BJ (cell line): ENCODE results near the gene PCDHA8. TPM values are rescaled to one million over a fixed set of nuclear protein-coding genes. Genes with fewer than 3 reads are reported as not detected.
"Not testable (repeated sequence)": the region's sequence is repeated elsewhere in the genome, so short reads cannot be mapped to it uniquely, and the experiment has no call there.

Experiments used
- CTCF ChIA-PET: fragments of 350-600 bp; formaldehyde crosslinking; extraction: SDS; loops from one replicate; lab custom pipeline; 2021; ENCODE audit warnings: antibody characterized with exemption, inconsistent platforms; lab: Yijun Ruan, JAX
- POLR2A ChIA-PET: fragments of 300-600 bp; sonication (Branson Sonifier 250); formaldehyde crosslinking; extraction: SDS; loops from one replicate; lab custom pipeline; 2021; ENCODE audit warnings: antibody characterized with exemption; lab: Charles Lee
- DNase-seq: peaks from one replicate; pipeline ENCODE4 v3.0.0-alpha.2; 2011; ENCODE audit warnings: low read depth
- H3K27me3 ChIP-seq: 2 replicates; pipeline ENCODE4 v1.6.0; 2011; ENCODE audit warnings: low read length; ENCODE audit not compliant: control insufficient read depth, insufficient read depth
- H3K36me3 ChIP-seq: 2 replicates; pipeline ENCODE4 v1.5.1; 2011; ENCODE audit warnings: low read length; ENCODE audit not compliant: control insufficient read depth, insufficient read depth
- H3K4me3 ChIP-seq: 2 replicates; pipeline ENCODE4 v1.5.1; 2011; ENCODE audit warnings: low read depth, mild to moderate bottlenecking, control low read depth, low read length
- polyA plus RNA-seq: library from polyadenylated mRNA; depleted of rRNA; stranded (reverse); fragments of >200 nt; gene quantifications from 2 replicates; pipeline ENCODE4 v1.2.3, GENCODE V29; 2011
- TF ChIP-seq, protein P1 (sequence below): IDR thresholded peaks from 2 replicates; pipeline ENCODE4 v1.5.1; 2011; ENCODE audit warnings: low read depth, mild to moderate bottlenecking, control low read depth, inconsistent platforms, low read length, moderate library complexity; ENCODE audit not compliant: insufficient read depth

The PCDHA8 gene
- polyA plus RNA-seq, 1 experiment = 0.02 TPM

DNA sequence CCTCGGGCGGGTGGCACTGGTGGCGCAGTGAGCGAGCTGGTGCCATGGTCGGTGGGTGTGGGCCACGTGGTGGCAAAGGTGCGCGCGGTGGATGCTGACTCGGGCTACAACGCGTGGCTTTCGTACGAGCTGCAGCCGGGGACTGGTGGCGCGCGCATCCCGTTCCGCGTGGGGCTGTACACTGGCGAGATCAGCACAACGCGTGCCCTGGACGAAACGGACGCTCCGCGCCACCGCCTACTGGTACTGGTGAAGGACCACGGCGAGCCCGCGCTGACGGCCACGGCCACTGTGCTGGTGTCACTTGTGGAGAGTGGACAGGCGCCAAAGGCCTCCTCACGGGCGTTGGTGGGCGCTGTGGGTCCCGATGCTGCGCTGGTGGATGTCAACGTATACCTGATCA is 32.1 kb upstream of the PCDHA8 start:
- H3K4me3 ChIP-seq = no peak overlapping the region
- ChIA-PET CTCF (no interaction called here), POLR2A (no interaction called here)
- TF ChIP-seq, protein P1, sequence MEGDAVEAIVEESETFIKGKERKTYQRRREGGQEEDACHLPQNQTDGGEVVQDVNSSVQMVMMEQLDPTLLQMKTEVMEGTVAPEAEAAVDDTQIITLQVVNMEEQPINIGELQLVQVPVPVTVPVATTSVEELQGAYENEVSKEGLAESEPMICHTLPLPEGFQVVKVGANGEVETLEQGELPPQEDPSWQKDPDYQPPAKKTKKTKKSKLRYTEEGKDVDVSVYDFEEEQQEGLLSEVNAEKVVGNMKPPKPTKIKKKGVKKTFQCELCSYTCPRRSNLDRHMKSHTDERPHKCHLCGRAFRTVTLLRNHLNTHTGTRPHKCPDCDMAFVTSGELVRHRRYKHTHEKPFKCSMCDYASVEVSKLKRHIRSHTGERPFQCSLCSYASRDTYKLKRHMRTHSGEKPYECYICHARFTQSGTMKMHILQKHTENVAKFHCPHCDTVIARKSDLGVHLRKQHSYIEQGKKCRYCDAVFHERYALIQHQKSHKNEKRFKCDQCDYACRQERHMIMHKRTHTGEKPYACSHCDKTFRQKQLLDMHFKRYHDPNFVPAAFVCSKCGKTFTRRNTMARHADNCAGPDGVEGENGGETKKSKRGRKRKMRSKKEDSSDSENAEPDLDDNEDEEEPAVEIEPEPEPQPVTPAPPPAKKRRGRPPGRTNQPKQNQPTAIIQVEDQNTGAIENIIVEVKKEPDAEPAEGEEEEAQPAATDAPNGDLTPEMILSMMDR = no peak
- H3K36me3 ChIP-seq = no peaks in the 10 kb centered on the region
- H3K27me3 ChIP-seq = no peaks in the 10 kb centered on the region
- no peak for DNase-seq

DNA sequence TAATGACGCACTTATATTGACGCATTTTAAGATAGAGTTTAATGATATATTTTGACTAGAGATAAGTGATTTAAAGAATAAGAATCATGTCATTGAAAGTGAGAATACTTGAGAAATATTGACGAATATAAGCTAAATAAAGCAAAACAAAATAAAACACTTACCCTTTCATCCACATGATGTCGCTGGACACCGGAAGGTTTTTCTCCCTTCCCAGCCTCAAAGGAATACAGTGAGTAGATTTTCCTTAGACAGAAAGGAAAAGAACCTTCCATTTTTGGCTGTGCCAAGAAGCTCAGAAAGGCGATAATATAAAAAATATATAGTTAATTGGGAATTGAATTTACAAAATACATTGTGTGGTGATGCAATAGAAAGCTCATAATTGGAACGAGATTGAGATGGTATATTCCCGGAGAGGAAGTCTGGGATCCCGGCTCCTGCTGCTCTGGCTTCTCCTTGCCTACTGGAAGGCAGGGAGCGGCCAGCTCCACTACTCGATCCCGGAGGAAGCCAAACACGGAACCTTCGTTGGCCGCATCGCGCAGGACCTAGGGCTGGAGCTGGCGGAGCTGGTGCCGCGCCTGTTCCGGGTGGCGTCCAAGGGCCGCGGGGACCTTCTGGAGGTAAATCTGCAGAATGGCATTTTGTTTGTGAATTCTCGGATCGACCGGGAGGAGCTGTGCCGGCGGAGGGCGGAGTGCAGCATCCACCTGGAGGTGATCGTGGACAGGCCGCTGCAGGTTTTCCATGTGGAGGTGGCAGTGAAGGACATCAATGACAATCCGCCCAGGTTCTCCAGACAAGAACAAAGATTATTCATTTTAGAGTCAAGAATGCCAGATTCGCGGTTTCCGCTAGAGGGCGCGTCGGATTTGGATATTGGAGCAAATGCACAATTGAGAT is 19.4 kb upstream of the PCDHA8 start, which contains the start of gene PCDHA5:
PCDHA5 (plus strand) TSS at position 239 of the 906 bp plus-strand sequence.
- CTCF ChIA-PET = interaction anchor here (0.6 to 1.3 kb wide), 3 partner anchors 15 to 949 kb away, joined by 3 read pairs; no protein-coding TSS in a partner anchor
- POLR2A ChIA-PET = no interaction called here
- TF ChIP-seq, protein P1 = peak; percentile 42
- Histone ChIP-seq H3K27me3 (no peaks in the 10 kb centered on the region), H3K4me3 (no peak within 1 kb of the TSS), H3K36me3 (no peaks in the 10 kb centered on the region)
- no peak for DNase-seq

DNA sequence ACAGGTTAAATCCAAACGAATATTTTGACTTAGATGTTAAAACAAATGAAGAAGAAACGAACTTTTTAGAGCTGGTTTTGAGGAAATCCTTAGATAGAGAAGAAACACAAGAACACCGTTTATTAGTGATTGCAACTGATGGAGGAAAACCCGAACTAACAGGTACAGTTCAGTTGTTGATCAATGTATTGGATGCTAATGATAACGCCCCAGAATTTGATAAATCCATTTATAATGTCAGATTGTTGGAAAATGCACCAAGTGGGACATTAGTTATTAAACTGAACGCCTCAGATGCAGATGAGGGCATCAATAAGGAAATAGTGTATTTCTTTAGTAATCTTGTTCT is 18.7 kb upstream of the PCDHA8 start:
- TF ChIP-seq, protein P1 = no peak
- no peaks in the 10 kb centered on the region for H3K27me3 ChIP-seq
- DNase-seq = no peak
- ChIA-PET CTCF (interaction anchor here (0.6 to 1.3 kb wide), 2 partner anchors 14 to 950 kb away, joined by 3 read pairs; no protein-coding TSS in a partner anchor), POLR2A (no interaction called here)
- H3K36me3 ChIP-seq = no peaks in the 10 kb centered on the region
- H3K4me3 ChIP-seq = no peak overlapping the region

DNA sequence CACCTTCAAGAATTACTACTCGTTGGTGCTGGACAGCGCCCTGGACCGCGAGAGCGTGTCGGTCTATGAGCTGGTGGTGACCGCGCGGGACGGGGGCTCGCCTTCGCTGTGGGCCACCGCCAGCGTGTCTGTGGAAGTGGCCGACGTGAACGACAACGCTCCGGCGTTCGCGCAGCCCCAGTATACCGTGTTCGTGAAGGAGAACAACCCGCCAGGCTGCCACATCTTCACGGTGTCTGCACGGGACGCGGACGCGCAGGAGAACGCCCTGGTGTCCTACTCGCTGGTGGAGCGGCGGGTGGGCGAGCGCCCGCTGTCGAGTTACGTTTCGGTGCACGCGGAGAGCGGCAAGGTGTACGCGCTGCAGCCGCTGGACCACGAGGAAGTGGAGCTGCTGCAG is 18.0 kb upstream of the PCDHA8 start:
- H3K36me3 ChIP-seq, POLR2A ChIA-PET, H3K4me3 ChIP-seq, CTCF ChIA-PET, DNase-seq, H3K27me3 ChIP-seq: not testable (repeated sequence)

DNA sequence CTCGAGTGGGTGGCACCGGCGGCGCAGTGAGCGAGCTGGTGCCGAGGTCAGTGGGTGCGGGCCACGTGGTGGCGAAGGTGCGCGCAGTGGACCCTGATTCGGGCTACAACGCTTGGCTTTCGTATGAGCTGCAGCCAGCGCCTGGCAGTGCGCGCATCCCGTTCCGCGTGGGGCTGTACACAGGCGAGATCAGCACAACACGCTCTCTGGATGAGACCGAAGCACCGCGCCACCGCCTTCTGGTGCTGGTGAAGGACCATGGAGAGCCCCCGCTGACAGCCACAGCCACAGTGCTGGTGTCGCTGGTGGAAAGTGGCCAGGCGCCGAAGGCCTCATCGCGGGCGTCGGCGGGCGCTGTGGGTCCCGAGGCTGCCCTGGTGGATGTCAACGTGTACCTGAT is 17.5 kb upstream of the PCDHA8 start:
- ChIA-PET CTCF (no interaction called here), POLR2A (no interaction called here)
- TF ChIP-seq, protein P1 = no peak
- H3K36me3 ChIP-seq = no peaks in the 10 kb centered on the region
- no peak overlapping the region for H3K4me3 ChIP-seq
- no peaks in the 10 kb centered on the region for H3K27me3 ChIP-seq
- no peak for DNase-seq
